IPS-18c (cell line): ENCODE measurements around the gene FGF13.

Experiments used
- H3K4me3 ChIP-seq: 2 replicates; pipeline ENCODE4 v1.7.0; 2013; ENCODE audit warnings: low read depth, mild to moderate bottlenecking, low read length, moderate library complexity; ENCODE audit not compliant: insufficient read depth
- H3K9me3 ChIP-seq: one replicate; pipeline ENCODE4 v1.6.1; 2013; ENCODE audit warnings: mild to moderate bottlenecking, low read length, moderate library complexity; ENCODE audit not compliant: control insufficient read depth, insufficient read depth

Gene FGF13

DNA sequence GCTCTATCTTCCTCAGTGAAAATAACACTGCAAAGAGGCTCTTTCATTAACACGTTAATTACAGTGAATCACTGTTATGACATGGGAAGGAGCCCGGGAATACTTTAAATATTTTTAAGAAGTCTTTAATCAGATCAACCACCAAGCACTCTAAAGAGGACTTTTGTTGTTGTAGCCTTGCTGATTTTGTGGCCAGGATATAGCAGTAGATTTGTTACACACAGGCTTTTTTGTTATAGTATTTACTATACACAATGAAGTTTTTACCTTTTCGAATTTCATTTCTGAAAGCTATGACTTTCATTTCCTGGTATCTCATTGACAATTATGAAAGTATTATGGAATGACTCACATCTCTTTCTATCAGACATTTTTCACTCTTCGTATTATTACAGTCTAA, 20.3 kb downstream of the FGF13 start:
- Histone ChIP-seq H3K4me3 (no peak overlapping the region), H3K9me3 (peaks cover 2% of the 10 kb centered on the region)

DNA sequence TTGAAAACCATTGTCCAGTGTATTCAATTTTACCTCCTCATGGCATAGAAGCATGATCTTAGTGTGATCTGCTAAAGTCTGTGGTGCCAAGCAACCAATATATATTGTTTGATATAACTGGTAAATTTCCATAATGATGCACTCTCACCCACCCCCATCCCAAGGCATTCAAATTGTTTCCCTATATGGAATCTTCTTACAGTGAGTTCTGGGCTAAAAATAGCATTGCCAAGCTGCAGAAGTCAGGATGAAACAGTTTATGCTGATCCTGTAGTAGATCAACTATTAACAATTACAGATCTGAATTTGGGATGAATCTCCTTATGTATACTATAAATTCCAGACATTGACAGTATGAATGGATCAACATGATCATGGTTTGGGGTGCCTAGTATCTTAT, 20.9 kb downstream of the FGF13 start:
- no peak overlapping the region for H3K4me3 ChIP-seq
- H3K9me3 ChIP-seq: peaks cover 2% of the 10 kb centered on the region

DNA sequence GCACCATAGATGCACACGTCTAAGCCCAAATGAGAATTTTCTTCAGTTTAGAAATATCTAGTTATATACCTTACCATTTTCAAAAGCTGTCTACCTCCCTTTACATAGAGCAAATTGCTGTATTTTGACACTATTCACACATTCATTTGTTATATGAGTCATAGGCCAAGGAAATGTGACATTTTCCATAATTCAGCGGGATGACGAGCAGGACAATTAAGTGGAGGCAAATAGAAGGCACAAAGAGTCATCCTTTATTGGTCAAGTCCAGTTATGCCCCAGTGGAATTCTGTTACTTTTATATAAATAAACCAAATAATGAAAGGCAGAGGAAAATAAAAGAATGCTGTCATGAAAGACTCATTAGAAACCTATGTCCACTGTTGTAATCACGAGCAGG, 27.9 kb downstream of the FGF13 start:
- Histone ChIP-seq H3K4me3 (no peak overlapping the region), H3K9me3 (no peaks in the 10 kb centered on the region)

DNA sequence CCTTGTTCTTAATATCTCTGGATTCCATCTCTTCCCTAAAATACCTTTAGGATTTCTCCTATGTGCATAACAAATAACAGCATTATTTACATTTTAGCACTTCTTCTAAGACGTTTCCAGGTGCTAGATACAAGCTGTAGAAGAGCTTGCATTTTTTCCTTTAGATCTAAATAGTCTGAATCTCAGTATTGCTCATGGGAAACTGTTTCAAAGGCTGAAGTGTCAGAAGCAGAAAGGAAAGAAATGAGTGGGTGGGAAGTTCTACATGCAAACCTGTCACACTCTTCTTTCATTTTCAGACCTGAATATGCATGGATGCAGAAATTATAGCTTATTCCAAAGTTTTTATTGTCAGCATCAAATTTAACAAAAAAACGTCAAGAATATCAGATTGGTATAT, 41.8 kb downstream of the FGF13 start:
- Histone ChIP-seq H3K4me3 (no peak overlapping the region), H3K9me3 (no peaks in the 10 kb centered on the region)

DNA sequence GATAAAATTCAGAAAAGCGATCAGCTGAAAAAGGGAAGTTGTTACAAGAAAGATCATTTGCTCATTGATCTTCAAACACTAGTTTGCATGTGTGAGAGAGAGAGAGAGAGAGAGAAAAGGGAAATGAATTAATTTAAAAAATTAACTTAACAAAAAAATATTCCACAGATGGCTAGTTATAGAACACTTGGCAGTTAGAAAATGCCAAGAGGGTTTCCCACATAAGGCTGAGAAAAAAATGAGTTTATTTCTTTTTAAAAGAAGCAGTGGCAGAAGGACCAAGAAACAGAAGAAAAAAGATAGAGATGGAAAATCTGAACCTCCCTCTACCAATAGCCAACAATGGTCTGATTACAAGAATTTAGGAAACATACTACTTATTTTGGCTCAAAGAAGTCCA, 47.1 kb downstream of the FGF13 start:
- H3K9me3 ChIP-seq: no peaks in the 10 kb centered on the region

DNA sequence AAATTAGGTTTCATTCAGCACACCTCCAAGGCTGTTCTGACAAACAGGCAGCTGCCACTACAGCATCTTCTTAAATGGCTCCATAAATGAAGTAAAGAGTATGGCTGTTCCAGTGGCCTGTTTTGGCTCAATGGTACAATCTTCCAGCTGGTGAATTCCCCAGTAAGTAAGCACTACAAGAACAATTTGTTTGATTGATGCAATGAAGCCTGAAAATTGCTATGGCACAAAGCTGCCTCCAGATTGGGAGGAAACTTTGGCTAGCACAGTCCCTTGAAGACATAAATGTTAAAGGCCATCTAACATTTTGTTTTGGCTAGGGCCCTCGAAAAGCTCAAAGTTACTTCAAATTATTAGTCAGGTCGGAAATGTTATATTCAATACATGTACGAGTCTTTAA, 47.5 kb downstream of the FGF13 start:
- Histone ChIP-seq H3K9me3 (no peaks in the 10 kb centered on the region), H3K4me3 (no peak overlapping the region)

More for the DNA sequence above, 47.1 kb downstream of the FGF13 start:
- H3K4me3 ChIP-seq: no peak overlapping the region

DNA sequence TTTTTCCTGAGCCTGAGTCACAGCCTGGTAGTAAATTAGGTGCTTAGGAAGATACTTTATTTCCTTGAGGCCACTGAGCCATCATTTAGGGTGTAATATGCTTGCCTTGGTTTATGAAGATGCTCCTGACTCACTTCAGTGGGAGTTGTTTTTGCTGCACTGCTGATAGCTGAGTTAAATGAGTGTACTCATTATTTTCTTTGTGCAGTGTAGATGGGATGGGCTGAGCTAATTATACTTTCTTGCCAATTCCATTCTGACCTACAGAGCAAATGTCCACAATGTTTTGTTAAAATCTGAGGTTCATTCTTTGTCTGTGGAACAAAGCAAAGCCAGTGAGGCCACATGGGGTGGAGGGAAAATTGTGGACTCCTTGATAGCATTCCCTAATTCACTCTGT, 60.0 kb downstream of the FGF13 start:
- Histone ChIP-seq H3K9me3 (no peaks in the 10 kb centered on the region), H3K4me3 (no peak overlapping the region)

DNA sequence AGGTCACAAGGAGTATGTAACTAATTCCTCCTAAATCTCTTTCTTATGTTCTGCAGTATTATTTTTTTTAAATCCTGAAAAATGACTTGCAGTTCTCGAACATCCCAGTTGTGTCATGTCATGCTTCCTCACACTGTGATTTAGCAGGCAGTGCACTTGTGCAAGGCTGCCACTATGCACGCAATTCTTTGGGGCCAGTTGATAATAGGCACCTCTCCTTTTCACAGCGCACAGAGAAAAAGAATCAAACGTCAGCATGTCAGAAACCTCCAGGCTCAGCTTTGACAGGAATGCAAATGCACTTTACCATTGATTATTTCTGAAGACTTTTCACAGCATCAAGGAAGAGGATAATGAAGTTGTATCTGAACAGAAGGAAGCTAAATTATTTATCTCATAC, 62.9 kb downstream of the FGF13 start:
- no peaks in the 10 kb centered on the region for H3K9me3 ChIP-seq
- no peak overlapping the region for H3K4me3 ChIP-seq

DNA sequence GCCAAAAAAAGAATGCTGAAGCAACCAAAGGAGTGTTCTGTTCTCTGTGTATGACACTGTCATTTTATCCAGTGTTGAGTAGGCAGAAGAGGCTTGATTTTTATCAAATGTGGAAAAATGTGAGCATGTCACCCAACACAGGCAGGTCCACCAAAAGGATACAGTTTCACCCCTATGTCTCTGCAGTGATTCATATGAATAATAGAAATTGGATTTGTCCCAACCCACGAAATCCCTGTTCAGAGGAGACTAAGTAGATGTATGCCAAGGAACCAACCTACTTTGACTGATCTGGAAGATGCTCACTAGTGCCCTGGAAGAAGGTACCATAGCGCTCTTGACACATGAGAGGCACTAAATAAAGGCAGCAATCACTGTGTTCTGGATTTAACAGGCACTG, 72.5 kb downstream of the FGF13 start:
- no peak overlapping the region for H3K4me3 ChIP-seq
- H3K9me3 ChIP-seq: no peaks in the 10 kb centered on the region
